Embryonic facial prominence (tissue), 1 donor: ENCODE measurements around the gene CCIN.

ENCODE experiments used
- DNase-seq: peaks from one replicate; pipeline ENCODE4 v3.0.0-alpha.2; 2016; ENCODE audit errors: extremely low spot score

The CCIN gene

DNA sequence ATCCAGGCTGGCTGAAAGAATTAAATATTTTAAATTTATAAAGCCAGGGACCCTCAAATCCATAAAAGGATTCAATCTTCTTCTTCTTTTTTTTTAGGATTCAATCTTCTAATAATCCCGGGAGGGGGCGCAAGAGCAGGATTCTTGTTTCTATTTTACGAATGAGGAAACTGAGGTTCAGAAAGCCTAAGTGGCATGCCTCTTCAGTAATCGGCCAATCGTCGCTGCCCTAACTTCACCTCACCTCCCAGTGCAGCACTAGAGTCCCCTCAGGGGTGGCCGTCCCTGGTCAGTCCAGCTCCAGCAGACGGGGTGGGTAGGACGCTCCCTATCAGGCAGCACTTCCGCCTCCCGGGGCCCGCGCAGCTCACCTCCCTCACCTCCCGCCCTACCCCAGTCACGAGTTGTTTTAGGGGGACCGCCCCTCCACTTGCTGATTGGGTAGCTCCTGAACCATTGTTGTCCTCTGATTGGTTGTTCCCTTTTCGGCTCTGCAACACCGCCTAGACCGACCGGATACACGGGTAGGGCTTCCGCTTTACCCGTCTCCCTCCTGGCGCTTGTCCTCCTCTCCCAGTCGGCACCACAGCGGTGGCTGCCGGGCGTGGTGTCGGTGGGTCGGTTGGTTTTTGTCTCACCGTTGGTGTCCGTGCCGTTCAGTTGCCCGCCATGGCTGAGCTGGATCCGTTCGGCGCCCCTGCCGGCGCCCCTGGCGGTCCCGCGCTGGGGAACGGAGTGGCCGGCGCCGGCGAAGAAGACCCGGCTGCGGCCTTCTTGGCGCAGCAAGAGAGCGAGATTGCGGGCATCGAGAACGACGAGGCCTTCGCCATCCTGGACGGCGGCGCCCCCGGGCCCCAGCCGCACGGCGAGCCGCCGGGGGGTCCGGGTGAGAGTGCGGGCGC lies 21.5 kb downstream of the CCIN start, which contains the start of gene CLTA:
Gene CLTA, plus strand, starts transcription at position 534 of the 902 bp plus-strand sequence. Its CDS starts 136 bp downstream, at position 670.
- DNase-seq: peak; percentile 97

DNA sequence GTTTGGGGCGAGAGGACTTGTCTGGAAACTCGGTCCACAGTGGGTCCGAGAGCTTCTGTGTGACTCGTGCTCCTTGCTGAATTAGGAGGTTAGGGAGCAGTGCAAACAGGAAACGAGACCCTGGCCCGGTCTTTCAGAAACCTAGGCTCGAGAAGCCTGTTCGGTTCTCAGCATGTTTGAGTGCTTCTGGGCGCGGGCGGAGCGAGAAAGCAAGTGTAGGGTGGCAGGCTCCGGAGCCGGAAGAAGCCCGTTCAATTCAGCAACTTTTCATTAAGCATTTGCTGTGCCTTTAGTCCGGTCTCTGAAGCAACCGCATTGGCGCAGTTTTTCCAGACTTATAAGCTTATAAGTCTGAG lies 22.1 kb downstream of the CCIN start:
- DNase-seq: no peak

DNA sequence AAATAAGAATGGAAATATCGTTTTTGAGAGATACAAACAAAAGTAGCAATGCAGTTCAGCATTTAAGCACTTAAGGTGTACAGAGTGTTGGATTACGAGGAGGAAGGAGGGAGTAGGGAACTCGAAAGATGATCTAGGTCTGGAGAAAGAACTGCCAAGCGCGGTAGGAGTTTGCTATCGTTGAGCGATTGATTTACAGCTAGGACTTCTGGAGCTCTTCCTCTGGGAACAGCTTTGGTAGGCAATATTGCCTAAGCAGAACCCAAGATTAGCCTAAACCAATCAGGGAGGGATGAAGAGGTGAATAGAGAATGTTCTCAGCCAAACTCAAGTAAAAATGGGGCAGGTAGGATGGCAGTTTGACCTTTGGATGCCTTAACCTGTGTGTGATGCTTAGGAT lies 22.5 kb downstream of the CCIN start:
- no peak for DNase-seq

DNA sequence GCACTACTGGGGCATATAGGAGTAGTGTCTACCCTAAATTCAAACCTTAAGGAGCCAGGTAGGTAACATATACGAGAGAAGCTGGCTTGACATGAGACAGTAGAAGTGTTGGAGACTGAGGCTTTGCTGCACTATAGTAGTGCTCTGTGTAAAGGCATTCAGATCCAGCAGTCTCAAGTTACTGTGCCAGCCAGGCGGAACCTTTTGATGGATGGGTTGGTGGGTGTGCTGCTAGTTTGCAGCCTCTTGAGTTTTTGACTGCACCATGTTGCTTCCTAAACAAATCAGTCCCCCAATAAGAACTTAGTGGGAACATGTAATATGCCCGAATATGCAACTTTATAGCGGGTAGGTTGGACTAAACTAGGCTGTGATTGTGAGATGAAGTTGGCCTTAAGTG lies 23.0 kb downstream of the CCIN start:
- DNase-seq: no peak

DNA sequence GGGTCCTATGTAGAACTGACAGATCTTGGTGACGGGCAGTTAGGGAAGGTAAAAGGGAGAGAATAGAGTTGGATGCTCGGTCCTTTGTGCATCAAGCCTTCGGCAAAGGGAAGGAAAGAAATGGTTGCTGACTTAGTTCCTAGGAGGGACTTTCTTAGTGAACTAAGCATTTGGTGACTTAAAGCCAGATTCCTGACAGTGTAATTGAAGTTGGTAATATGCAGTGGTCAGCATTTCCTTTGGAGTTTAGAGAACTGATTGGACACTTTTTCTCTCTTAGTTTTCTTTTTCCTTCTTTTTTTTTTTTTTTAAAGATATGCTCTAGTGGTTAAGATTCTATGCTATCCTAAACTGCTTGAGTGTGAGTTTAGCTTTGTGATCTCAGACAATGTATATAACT lies 23.8 kb downstream of the CCIN start:
- DNase-seq: no peak

DNA sequence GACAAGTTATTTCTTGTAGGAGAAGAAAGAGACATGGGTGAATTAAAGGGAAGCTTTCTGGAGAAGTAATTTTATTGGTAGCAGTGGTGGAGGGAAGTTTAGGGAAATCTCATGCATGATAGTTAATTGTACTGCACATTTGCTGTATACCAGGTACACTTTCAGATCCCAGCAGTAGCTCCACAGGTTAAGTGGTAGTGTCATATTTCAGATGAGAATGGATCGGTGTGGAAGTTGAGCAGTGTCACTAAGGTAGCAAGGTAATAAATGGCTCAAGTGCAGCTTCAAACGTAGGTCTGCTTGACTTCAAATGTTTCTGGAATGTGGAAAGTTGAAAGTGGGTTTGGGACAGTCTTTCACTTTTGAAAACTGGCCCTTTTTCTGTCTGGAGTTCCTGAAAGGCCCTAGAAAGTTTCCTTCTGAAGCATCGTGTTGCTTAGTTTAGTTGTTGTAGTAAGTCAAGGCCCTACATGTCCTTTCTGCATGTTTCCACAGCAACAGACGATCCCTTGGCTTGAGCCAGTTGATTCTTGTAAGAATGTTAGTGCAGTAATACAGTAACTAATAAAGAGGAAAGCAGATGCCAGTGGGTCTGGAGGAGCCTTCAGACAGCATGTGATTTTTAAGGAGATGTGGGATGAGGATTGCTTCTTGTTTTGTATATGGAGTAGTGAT lies 25.3 kb downstream of the CCIN start:
- no peak for DNase-seq

DNA sequence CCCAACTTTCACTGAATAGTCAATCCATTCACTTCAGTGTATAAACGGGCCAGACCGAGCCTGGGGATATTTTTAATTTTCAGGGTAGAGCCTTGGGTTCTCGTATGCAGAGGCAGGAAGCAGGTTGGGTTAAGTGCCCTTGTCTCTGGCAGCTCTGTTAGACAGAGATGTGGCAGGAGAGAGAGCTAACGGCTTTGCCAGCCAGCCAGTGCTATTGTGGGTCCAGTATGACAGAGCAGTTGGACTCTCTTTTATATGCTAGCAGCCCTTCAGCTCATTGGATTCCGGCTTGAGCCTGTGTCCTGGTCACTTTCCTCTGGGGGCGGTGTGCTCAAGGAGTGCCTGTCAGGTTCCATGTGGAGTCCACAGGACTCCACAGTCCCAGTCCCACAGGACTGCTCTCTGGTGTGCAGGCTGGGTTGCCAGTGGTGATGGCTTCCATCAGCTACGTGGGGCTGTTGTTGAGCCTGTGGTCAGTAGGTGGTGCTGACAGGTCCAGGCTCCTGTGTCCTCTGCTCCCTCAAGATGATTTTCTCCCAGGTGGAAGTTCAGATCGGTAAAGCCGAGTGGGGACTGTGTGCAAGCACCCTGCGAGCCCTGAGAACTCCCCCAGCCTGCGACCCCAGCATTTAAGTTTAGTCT lies 35.8 kb downstream of the CCIN start:
- DNase-seq: no peak

DNA sequence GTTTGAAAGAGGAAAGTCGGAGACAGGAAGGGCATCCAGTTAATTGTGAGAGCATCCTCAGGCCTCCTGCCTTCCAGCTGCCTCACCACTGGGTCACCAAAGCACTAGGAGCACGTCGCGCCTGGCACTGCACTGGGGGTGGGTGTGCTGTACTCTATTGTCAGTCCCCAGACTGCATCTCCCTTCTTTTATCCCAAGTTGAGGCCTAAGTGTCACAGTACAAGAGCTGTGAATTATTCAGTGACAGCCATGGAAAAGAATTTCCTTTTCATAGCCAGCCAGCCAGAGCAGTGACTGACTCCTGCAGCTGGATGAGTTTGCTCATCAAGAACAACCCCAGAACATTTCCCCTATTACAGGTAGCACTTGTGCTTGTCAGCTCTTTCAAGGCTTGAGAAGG lies 37.8 kb downstream of the CCIN start:
- no peak for DNase-seq

DNA sequence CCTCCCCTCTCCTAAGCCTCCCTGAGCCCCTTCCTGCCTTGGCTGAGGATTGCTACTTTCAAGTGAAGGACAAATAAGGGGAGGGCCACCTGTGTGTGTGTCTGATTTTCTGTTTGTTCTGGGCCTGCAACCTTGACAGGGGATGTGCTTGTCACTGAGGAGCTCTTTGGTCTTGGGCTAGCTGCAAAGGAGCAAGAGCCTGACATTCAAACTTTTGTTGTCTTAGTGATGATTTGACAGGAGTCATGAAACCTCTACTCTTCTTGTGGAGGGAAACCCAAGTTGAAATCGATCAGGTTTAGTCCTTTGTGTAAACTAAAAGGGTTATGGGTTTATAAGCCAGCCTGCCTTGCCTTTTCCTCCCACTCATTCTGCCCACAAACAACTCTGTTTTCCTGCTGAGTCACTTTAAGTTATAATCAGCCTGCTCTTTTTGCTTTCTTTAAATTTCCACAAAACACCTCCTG lies 38.4 kb downstream of the CCIN start:
- no peak for DNase-seq

DNA sequence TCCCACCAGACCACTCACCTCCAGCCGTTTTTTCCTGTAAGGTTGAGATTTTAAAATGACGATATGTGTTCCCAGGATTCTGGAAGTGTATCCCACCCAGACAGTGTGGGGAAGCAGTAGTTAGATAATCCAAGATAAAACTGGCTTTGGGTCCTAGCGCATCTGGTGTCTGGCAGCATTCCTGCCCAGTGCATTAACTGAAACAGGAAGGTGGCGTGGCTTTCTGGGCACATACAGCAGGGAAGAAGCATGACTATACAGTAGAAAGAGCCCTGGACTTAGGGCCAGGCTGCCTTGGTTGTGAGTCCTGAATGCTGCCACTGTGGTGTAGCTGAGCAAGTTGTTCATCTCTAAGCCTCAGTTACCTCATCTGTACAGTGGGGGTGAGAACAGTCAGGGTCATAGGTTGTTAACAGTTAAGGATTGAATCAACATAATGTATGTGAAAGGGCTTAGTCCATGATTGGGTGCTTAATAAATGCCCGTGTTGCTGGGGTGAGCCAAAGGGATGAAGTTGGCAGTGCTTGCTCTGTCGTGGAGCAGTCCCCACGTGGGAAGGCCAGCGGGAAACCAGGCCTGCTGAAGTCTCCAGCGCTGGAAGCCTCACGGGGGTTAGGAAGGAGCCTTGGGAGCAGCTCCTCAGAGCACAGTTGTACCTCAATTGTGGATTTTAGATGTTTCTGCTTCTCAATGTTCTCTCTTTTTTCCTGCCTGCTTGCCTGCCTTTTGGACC lies 39.5 kb downstream of the CCIN start:
- DNase-seq: no peak

DNA sequence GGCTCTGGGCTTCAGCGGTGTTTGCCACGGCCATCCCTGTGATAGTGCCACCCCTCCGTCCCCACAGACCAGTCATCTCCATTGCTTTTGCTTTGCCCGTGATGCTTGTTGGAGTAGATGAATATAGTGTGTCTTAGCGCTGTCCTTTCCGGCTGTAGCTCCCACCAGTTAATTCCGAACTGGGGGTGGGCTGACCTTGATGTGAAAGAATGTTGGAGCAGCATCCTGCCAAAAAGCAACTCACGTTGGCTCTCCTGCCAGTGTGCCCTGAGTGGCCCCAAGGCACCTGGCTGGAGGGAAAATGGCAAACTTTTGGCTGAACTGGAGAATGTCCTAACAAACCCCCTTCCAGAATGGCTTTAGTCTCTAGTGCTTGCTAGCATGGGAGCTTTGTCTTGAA lies 41.5 kb downstream of the CCIN start:
- no peak for DNase-seq

DNA sequence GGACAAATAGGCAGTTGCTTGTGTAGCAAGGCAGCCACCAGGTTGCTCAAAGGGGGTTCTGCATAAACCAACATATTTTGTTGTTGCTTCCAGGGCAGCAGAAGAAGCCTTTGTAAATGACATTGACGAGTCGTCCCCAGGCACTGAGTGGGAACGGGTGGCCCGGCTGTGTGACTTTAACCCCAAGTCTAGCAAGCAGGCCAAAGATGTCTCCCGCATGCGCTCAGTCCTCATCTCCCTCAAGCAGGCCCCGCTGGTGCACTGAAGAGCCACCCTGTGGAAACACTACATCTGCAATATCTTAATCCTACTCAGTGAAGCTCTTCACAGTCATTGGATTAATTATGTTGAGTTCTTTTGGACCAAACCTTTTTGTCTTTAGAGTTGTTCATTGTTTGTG lies 42.3 kb downstream of the CCIN start:
- DNase-seq: no peak

DNA sequence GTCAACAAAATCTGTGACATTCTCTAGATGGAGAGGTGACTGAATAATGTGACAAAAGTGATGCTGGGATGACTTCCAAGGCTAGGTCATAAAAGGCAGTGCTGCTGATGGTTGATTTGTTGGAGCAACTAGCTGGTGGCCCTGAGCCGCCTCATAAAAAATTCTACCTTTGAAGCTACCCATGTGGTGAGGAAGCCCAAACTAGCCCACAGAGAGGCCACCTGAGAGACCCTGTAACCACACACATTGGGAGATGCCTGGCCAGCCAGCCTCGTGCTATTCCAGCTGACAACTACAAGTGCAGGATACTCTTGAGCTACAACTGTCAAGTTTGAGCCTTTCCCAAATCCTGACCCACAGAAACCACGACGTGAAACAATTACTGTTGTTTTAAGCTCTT lies 44.2 kb downstream of the CCIN start:
- no peak for DNase-seq

DNA sequence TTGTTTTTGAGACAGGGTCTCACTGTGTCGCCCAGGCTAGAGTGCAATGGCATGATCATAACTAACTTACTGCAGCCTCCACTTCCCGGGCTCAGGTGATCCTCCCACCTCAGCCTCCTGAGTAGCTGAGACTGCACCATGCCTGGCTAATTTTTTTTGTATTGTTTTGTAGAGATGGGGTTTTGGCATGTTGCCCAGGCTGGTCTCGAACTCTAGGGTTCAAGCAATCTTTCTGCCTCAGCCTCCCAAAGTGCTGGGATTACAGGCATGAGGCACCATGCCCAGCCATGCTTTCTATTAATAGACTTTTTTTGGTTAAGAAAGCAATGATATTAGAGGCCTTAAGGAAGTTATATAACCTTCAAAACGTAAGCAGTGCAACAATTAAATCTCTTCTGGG lies 44.8 kb downstream of the CCIN start:
- DNase-seq: no peak

DNA sequence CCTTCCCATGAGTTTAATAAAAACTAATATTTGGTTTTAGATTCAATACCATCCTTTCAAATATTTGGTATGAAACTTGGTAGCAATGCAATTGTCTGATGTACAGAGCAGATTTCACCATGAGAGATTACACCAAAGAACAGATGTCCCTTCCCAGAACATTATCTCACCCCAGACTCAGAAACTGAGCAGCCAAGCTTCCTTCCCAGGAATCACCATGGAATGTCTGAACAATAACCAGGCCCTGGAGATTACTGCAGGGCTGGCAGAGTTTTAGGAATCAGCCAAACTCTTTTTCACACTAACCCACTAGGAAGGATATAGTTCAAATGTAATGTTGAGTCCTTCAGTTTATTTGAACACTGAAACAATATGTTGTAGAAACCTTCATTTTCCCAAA lies 45.4 kb downstream of the CCIN start:
- no peak for DNase-seq

DNA sequence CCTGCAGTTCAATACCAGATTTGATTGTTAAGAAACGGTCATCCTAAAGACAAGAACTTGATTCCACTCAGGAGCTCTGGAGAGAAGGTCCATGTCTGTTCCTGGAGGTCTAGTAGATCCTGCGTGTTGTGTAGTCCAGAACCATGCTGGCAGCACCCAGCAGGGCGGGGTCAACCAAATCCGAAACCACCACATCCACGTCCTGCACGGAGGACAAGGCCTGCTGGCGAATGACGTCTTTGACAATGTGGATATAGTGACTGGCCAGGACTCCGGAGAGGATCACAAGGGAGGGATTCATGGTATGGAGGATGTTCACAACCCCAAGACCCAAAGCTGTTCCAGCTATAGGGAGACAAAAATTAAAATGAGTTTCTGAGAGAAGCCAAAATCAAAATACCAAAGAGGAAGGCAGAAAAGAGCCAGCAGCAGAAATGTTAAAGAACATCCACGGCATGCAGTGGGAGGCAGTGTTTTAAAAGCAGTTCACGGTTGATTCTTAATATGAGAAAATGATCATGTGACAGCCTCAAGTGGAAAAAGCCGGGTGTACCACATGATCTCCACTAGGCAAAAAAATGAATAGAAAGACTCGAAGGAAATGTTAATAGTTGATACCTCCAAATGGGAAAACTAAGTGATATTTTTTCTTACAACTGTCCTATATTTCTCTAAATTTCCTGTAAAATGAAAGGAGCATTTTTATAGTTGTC lies 48.2 kb downstream of the CCIN start:
- DNase-seq: no peak

DNA sequence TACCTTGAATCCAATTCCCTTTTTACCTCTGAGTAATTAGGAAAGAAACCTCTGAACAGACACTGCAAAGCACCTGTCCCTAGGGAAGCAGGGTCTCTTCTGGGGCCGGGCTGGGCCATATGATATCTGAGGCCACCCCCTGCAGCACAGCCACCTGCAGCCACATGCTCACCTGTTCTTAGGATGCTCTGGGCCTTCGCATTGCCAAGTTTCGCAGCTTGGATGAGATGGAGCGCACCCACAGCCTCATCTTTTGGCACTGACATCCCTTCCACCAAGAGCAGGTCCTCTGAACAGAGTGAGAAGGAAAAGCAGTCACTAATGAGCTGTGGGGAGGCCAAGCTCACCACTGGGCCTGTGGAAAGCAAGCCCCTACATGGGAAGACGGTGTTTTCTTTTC lies 48.8 kb downstream of the CCIN start:
- no peak for DNase-seq

DNA sequence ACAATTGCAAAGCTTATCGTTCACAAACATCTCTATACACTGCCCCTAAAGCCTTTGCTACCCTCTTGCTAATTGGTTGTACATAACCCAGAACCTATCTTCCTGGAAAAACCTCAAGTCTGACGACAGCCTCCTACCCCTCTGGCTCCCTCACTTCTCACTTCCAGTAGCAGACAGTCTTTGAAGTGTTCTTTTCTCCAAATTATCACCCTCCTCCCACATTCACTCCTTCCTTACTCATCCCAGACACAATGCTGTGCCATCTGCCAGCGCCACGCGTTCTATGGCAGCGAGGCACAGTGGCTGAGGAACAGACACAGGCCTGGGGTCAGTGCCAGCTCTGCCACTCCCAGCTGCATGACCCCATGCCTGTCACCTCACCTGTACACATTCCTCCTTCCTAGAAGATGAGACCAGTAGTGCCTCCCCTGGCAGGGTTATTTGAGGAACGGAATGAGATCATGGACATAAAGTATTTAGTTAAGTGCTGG lies 49.3 kb downstream of the CCIN start:
- no peak for DNase-seq
